ENCODE results near the gene HAUS7. TPM values are rescaled to one million over a fixed set of nuclear protein-coding genes. Genes with fewer than 3 reads are reported as not detected.

The HAUS7 gene
- total RNA-seq, 2 experiments from 2014 or later = 56.6 to 57.7 TPM

- ChIA-PET CTCF (no interaction called here), POLR2A (interaction anchor here (0.7 kb wide), 1 partner anchor 12 kb away, joined by 4 read pairs; no protein-coding TSS in a partner anchor)
- H3K4me3 Mint-ChIP-seq = no peak overlapping the region
- DNase-seq = no peak
- no peak for ATAC-seq
- H3K9me3 Mint-ChIP-seq (ENCODE audit: insufficient read depth) = no peaks in the 10 kb centered on the region
- no peak overlapping the region for H3K27ac Mint-ChIP-seq
- no peaks in the 10 kb centered on the region for H3K27me3 Mint-ChIP-seq (ENCODE audit: low read depth)
- peaks cover 6% of the 10 kb centered on the region for H3K4me1 Mint-ChIP-seq (ENCODE audit: low read depth)
- no peaks in the 10 kb centered on the region for H3K36me3 Mint-ChIP-seq (ENCODE audit: low read depth)
Observed at GRCh38 chrX:153509592-153509991, 39.2 kb upstream of the HAUS7 start.

GRCh38 chrX:153507484-153508178, 37.3 kb upstream of the HAUS7 start:
- Mint-ChIP-seq H3K27ac (no peak overlapping the region), H3K36me3 (ENCODE audit: low read depth) (no peaks in the 10 kb centered on the region), H3K4me3 (no peak overlapping the region), H3K4me1 (ENCODE audit: low read depth) (peaks cover 6% of the 10 kb centered on the region), H3K27me3 (ENCODE audit: low read depth) (no peaks in the 10 kb centered on the region), H3K9me3 (ENCODE audit: insufficient read depth) (no peaks in the 10 kb centered on the region)
- CTCF ChIA-PET = interaction anchor here (1.0 to 2.9 kb wide), 10 partner anchors 8 to 566 kb away, joined by 3 to 38 read pairs (median 4); partner anchors contain the start of gene HAUS7
- POLR2A ChIA-PET = no interaction called here
- ATAC-seq (peak; percentile 100), DNase-seq (peak; percentile 85)

- Mint-ChIP-seq H3K27ac (no peak overlapping the region), H3K4me1 (ENCODE audit: low read depth) (peaks cover 6% of the 10 kb centered on the region), H3K4me3 (no peak overlapping the region), H3K36me3 (ENCODE audit: low read depth) (no peaks in the 10 kb centered on the region), H3K9me3 (ENCODE audit: insufficient read depth) (no peaks in the 10 kb centered on the region), H3K27me3 (ENCODE audit: low read depth) (no peaks in the 10 kb centered on the region)
- CTCF ChIA-PET = interaction anchor here (2.8 to 2.9 kb wide), 2 partner anchors 34 to 45 kb away, joined by 14 to 38 read pairs; partner anchors contain the start of gene HAUS7
- ATAC-seq (no peak), DNase-seq (no peak)
- POLR2A ChIA-PET = no interaction called here
Observed at GRCh38 chrX:153505361-153505760, 35.0 kb upstream of the HAUS7 start.

- Mint-ChIP-seq H3K9me3 (ENCODE audit: insufficient read depth) (no peaks in the 10 kb centered on the region), H3K27me3 (ENCODE audit: low read depth) (no peaks in the 10 kb centered on the region), H3K4me1 (ENCODE audit: low read depth) (peaks cover 6% of the 10 kb centered on the region), H3K36me3 (ENCODE audit: low read depth) (no peaks in the 10 kb centered on the region), H3K4me3 (no peak overlapping the region), H3K27ac (no peak overlapping the region)
- ChIA-PET POLR2A (no interaction called here), CTCF (no interaction called here)
- DNase-seq = no peak
- no peak for ATAC-seq
Observed at GRCh38 chrX:153504445-153505016, 34.2 kb upstream of the HAUS7 start.

GRCh38 chrX:153502796-153503195, 32.4 kb upstream of the HAUS7 start:
- no peak overlapping the region for H3K4me3 Mint-ChIP-seq

GRCh38 chrX:153502131-153502530, 31.8 kb upstream of the HAUS7 start:
- no peak overlapping the region for H3K4me3 Mint-ChIP-seq
- ChIA-PET CTCF (no interaction called here), POLR2A (no interaction called here)
- H3K27me3 Mint-ChIP-seq (ENCODE audit: low read depth) = no peaks in the 10 kb centered on the region
- H3K4me1 Mint-ChIP-seq (ENCODE audit: low read depth) = no peaks in the 10 kb centered on the region
- DNase-seq = no peak
- no peak overlapping the region for H3K27ac Mint-ChIP-seq
- H3K9me3 Mint-ChIP-seq (ENCODE audit: insufficient read depth) = no peaks in the 10 kb centered on the region
- no peaks in the 10 kb centered on the region for H3K36me3 Mint-ChIP-seq (ENCODE audit: low read depth)
- ATAC-seq = no peak

More at GRCh38 chrX:153502796-153503195, 32.4 kb upstream of the HAUS7 start:
- Mint-ChIP-seq H3K36me3 (ENCODE audit: low read depth) (no peaks in the 10 kb centered on the region), H3K27me3 (ENCODE audit: low read depth) (no peaks in the 10 kb centered on the region), H3K4me1 (ENCODE audit: low read depth) (peaks cover 4% of the 10 kb centered on the region), H3K27ac (no peak overlapping the region), H3K9me3 (ENCODE audit: insufficient read depth) (no peaks in the 10 kb centered on the region)
- ChIA-PET POLR2A (no interaction called here), CTCF (no interaction called here)
- DNase-seq (no peak), ATAC-seq (no peak)

- no peak for DNase-seq
- Mint-ChIP-seq H3K27ac (no peak overlapping the region), H3K36me3 (ENCODE audit: low read depth) (no peaks in the 10 kb centered on the region), H3K27me3 (ENCODE audit: low read depth) (no peaks in the 10 kb centered on the region), H3K4me3 (no peak overlapping the region), H3K9me3 (ENCODE audit: insufficient read depth) (no peaks in the 10 kb centered on the region), H3K4me1 (ENCODE audit: low read depth) (no peaks in the 10 kb centered on the region)
- ATAC-seq = no peak
- ChIA-PET POLR2A (no interaction called here), CTCF (no interaction called here)
Observed at GRCh38 chrX:153501530-153501929, 31.2 kb upstream of the HAUS7 start.

- Mint-ChIP-seq H3K9me3 (ENCODE audit: insufficient read depth) (no peaks in the 10 kb centered on the region), H3K27me3 (ENCODE audit: low read depth) (no peaks in the 10 kb centered on the region), H3K4me1 (ENCODE audit: low read depth) (no peaks in the 10 kb centered on the region), H3K36me3 (ENCODE audit: low read depth) (no peaks in the 10 kb centered on the region), H3K27ac (no peak overlapping the region), H3K4me3 (no peak overlapping the region)
- POLR2A ChIA-PET = no interaction called here
- CTCF ChIA-PET = no interaction called here
- DNase-seq = no peak
- no peak for ATAC-seq
Observed at GRCh38 chrX:153500676-153501280, 30.4 kb upstream of the HAUS7 start.

GRCh38 chrX:153499876-153500275, 29.5 kb upstream of the HAUS7 start:
- CTCF ChIA-PET = no interaction called here
- Mint-ChIP-seq H3K27ac (no peak overlapping the region), H3K9me3 (ENCODE audit: insufficient read depth) (no peaks in the 10 kb centered on the region), H3K27me3 (ENCODE audit: low read depth) (peaks cover 3% of the 10 kb centered on the region), H3K4me1 (ENCODE audit: low read depth) (no peaks in the 10 kb centered on the region), H3K4me3 (no peak overlapping the region), H3K36me3 (ENCODE audit: low read depth) (no peaks in the 10 kb centered on the region)
- ATAC-seq (no peak), DNase-seq (no peak)
- POLR2A ChIA-PET = no interaction called here

GRCh38 chrX:153499341-153499740, 29.0 kb upstream of the HAUS7 start:
- ChIA-PET POLR2A (no interaction called here), CTCF (interaction anchor here (0.9 kb wide), 1 partner anchor 8 kb away, joined by 3 read pairs; no protein-coding TSS in a partner anchor)
- H3K9me3 Mint-ChIP-seq (ENCODE audit: insufficient read depth) = no peaks in the 10 kb centered on the region
- DNase-seq = no peak
- no peak overlapping the region for H3K27ac Mint-ChIP-seq
- H3K36me3 Mint-ChIP-seq (ENCODE audit: low read depth) = no peaks in the 10 kb centered on the region
- no peaks in the 10 kb centered on the region for H3K4me1 Mint-ChIP-seq (ENCODE audit: low read depth)
- H3K27me3 Mint-ChIP-seq (ENCODE audit: low read depth) = peaks cover 3% of the 10 kb centered on the region
- no peak for ATAC-seq
- no peak overlapping the region for H3K4me3 Mint-ChIP-seq

GRCh38 chrX:153498453-153498852, 28.1 kb upstream of the HAUS7 start:
- ChIA-PET CTCF (interaction anchor here (0.9 kb wide), 1 partner anchor 9 kb away, joined by 3 read pairs; no protein-coding TSS in a partner anchor), POLR2A (no interaction called here)
- no peak for ATAC-seq

GRCh38 chrX:153496590-153496959, 26.2 kb upstream of the HAUS7 start:
- no peak overlapping the region for H3K4me3 Mint-ChIP-seq
- H3K9me3 Mint-ChIP-seq (ENCODE audit: insufficient read depth) = no peaks in the 10 kb centered on the region
- H3K27ac Mint-ChIP-seq = no peak overlapping the region
- CTCF ChIA-PET = no interaction called here
- DNase-seq (no peak), ATAC-seq (no peak)
- no peaks in the 10 kb centered on the region for H3K4me1 Mint-ChIP-seq (ENCODE audit: low read depth)
- peaks cover 3% of the 10 kb centered on the region for H3K27me3 Mint-ChIP-seq (ENCODE audit: low read depth)
- H3K36me3 Mint-ChIP-seq (ENCODE audit: low read depth) = no peaks in the 10 kb centered on the region
- POLR2A ChIA-PET = no interaction called here

More at GRCh38 chrX:153498453-153498852, 28.1 kb upstream of the HAUS7 start:
- Mint-ChIP-seq H3K27me3 (ENCODE audit: low read depth) (peaks cover 3% of the 10 kb centered on the region), H3K4me1 (ENCODE audit: low read depth) (no peaks in the 10 kb centered on the region), H3K36me3 (ENCODE audit: low read depth) (no peaks in the 10 kb centered on the region), H3K9me3 (ENCODE audit: insufficient read depth) (no peaks in the 10 kb centered on the region), H3K27ac (no peak overlapping the region), H3K4me3 (no peak overlapping the region)
- DNase-seq = no peak

All from activated CD8-positive, alpha-beta T cell treated with anti-CD3 and anti-CD28 coated beads, Interleukin-2, amount 10 ng/mL, durations not matched to agents 7 days and 5 days (primary cell).